ENCODE measurements around the gene ITGBL1. TPM values are rescaled to one million over a fixed set of nuclear protein-coding genes. Genes with fewer than 3 reads are reported as not detected.

ITGBL1 gene
- total and polyA plus RNA-seq, 2 donors: 0.38 to 2.7 TPM

DNA sequence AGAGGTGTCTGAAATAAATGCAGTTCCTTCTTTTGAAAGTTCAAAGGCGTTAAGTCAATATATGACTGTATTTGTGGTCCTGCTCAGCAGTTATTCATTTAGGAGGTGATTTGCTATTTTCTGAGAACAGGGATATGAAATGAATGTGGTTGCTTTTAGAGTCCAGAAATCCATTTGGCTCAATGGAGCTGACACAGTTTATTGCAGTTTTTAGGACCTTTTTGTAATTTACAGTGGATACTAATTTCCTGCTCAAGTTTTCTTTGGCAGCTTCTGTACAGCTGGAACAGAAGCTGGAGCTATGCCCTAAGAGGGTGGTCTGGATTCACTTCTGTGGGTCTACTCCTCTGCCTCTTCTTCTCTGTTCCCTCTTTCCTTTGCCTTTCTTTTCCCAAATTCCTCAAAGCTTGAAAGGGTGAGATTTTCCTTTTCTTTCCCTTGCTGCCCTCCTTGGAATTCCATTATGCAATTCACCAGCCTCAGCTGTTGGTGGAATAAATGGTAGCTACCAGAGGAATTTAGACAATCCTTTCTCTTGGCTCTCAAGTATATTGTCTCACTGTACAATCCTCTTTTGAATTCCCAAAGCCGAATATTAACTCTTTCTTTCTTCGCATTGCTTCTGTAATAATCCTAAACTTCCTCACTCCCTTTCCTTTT is 39.9 kb downstream of the ITGBL1 start:
- Histone ChIP-seq H3K36me3 (ENCODE audit: control insufficient read depth in 2 of 2, insufficient read depth in 2 of 2, low read length in 1 of 2) (no peaks in the 10 kb centered on the region), H3K27me3 (ENCODE audit: control insufficient read depth in 2 of 2, insufficient read depth in 1 of 2, low read length in 1 of 2) (no peaks in the 10 kb centered on the region), H3K4me1 (ENCODE audit: control insufficient read depth in 2 of 2, insufficient read depth in 2 of 2, low read length in 2 of 2) (no peaks in the 10 kb centered on the region), H3K9me3 (ENCODE audit: control insufficient read depth in 2 of 2, insufficient read depth in 1 of 2, low read length in 1 of 2) (no peaks in the 10 kb centered on the region), H3K4me3 (ENCODE audit: low read length in 2 of 2) (no peak overlapping the region), H3K27ac (ENCODE audit: low read depth in 1 of 2, low read length in 1 of 2) (no peak overlapping the region)
- DNase-seq (ENCODE audit: low read depth in 6 of 9, low spot score in 9 of 9): no peak
- WGBS: 98% methylated on average over 3 of the region's 3 CpGs

- Histone ChIP-seq H3K9me3 (ENCODE audit: control insufficient read depth in 2 of 2, insufficient read depth in 1 of 2, low read length in 1 of 2) (no peaks in the 10 kb centered on the region), H3K27ac (ENCODE audit: low read depth in 1 of 2, low read length in 1 of 2) (no peak overlapping the region), H3K4me3 (ENCODE audit: low read length in 2 of 2) (no peak overlapping the region), H3K36me3 (ENCODE audit: control insufficient read depth in 2 of 2, insufficient read depth in 2 of 2, low read length in 1 of 2) (no peaks in the 10 kb centered on the region), H3K4me1 (ENCODE audit: control insufficient read depth in 2 of 2, insufficient read depth in 2 of 2, low read length in 2 of 2) (no peaks in the 10 kb centered on the region), H3K27me3 (ENCODE audit: control insufficient read depth in 2 of 2, insufficient read depth in 1 of 2, low read length in 1 of 2) (no peaks in the 10 kb centered on the region)
- DNase-seq (ENCODE audit: low read depth in 6 of 9, low spot score in 9 of 9): no peak
- 87% methylated on average over 3 of the region's 3 CpGs for WGBS
These were observed 41.1 kb downstream of the ITGBL1 start for GRCh38 chr13:101493541-101493940.

GRCh38 chr13:101499406-101499805 is 46.9 kb downstream of the ITGBL1 start:
- WGBS: 97% methylated on average over 2 of the region's 2 CpGs
- Histone ChIP-seq H3K27ac (ENCODE audit: low read depth in 1 of 2, low read length in 1 of 2) (no peak overlapping the region), H3K27me3 (ENCODE audit: control insufficient read depth in 2 of 2, insufficient read depth in 1 of 2, low read length in 1 of 2) (no peaks in the 10 kb centered on the region), H3K4me1 (ENCODE audit: control insufficient read depth in 2 of 2, insufficient read depth in 2 of 2, low read length in 2 of 2) (no peaks in the 10 kb centered on the region), H3K36me3 (ENCODE audit: control insufficient read depth in 2 of 2, insufficient read depth in 2 of 2, low read length in 1 of 2) (no peaks in the 10 kb centered on the region), H3K4me3 (ENCODE audit: low read length in 2 of 2) (no peak overlapping the region), H3K9me3 (ENCODE audit: control insufficient read depth in 2 of 2, insufficient read depth in 1 of 2, low read length in 1 of 2) (no peaks in the 10 kb centered on the region)
- no peak for DNase-seq (ENCODE audit: low read depth in 6 of 9, low spot score in 9 of 9)

GRCh38 chr13:101502618-101503017 is 50.1 kb downstream of the ITGBL1 start:
- no peaks in the 10 kb centered on the region for H3K36me3 ChIP-seq (ENCODE audit: control insufficient read depth in 2 of 2, insufficient read depth in 2 of 2, low read length in 1 of 2)
- WGBS: 61% methylated on average over 2 of the region's 2 CpGs
- H3K4me3 ChIP-seq (ENCODE audit: low read length in 2 of 2): no peak overlapping the region
- no peak for DNase-seq (ENCODE audit: low read depth in 6 of 9, low spot score in 9 of 9)
- no peaks in the 10 kb centered on the region for H3K9me3 ChIP-seq (ENCODE audit: control insufficient read depth in 2 of 2, insufficient read depth in 1 of 2, low read length in 1 of 2)
- H3K27me3 ChIP-seq (ENCODE audit: control insufficient read depth in 2 of 2, insufficient read depth in 1 of 2, low read length in 1 of 2): no peaks in the 10 kb centered on the region
- H3K27ac ChIP-seq (ENCODE audit: low read depth in 1 of 2, low read length in 1 of 2): no peak overlapping the region
- no peaks in the 10 kb centered on the region for H3K4me1 ChIP-seq (ENCODE audit: control insufficient read depth in 2 of 2, insufficient read depth in 2 of 2, low read length in 2 of 2)

DNA sequence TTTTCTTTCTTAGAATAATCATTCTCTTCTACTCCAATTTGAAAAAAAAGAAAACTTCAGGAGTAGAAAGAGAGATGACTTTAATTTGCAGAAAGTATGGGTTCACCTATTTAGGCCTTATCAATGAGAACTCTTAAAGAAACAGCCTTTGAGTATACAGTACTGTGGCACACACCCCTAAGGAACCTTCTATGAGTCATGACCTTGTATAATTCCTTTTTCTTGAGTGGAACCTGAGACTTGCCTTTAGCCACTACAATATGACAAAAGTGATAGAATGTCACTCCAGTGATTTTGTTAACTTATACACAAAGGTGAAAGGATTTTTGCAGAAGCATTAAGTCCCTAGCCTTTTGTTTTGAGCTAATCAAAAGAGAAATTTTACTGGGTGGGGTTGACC is 58.7 kb downstream of the ITGBL1 start:
- Histone ChIP-seq H3K4me1 (ENCODE audit: control insufficient read depth in 2 of 2, insufficient read depth in 2 of 2, low read length in 2 of 2) (no peaks in the 10 kb centered on the region), H3K27me3 (ENCODE audit: control insufficient read depth in 2 of 2, insufficient read depth in 1 of 2, low read length in 1 of 2) (no peaks in the 10 kb centered on the region), H3K27ac (ENCODE audit: low read depth in 1 of 2, low read length in 1 of 2) (no peak overlapping the region), H3K9me3 (ENCODE audit: control insufficient read depth in 2 of 2, insufficient read depth in 1 of 2, low read length in 1 of 2) (no peaks in the 10 kb centered on the region), H3K4me3 (ENCODE audit: low read length in 2 of 2) (no peak overlapping the region), H3K36me3 (ENCODE audit: control insufficient read depth in 2 of 2, insufficient read depth in 2 of 2, low read length in 1 of 2) (no peaks in the 10 kb centered on the region)
- DNase-seq (ENCODE audit: low read depth in 6 of 9, low spot score in 9 of 9): no peak

DNA sequence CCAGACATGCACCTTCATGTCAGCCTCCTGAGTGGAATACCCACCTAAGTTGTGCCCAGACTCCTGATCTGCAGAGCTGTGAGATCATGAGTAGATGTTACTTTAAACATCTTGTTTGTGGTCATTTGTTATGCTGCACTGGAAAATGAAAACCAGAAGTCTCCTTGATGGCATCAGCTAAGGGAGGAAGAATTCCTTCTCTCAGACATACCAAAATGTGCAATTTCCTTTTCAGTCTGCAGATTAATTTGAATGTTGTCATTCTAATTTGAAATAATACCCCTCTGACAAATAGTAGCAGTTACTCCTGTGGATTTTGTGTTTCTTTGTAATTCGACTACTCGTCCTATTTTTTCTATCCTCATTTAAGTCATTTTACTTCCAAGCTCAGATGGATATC is 59.3 kb downstream of the ITGBL1 start:
- H3K9me3 ChIP-seq (ENCODE audit: control insufficient read depth in 2 of 2, insufficient read depth in 1 of 2, low read length in 1 of 2): no peaks in the 10 kb centered on the region
- no peak overlapping the region for H3K27ac ChIP-seq (ENCODE audit: low read depth in 1 of 2, low read length in 1 of 2)
- DNase-seq (ENCODE audit: low read depth in 6 of 9, low spot score in 9 of 9): no peak
- H3K4me1 ChIP-seq (ENCODE audit: control insufficient read depth in 2 of 2, insufficient read depth in 2 of 2, low read length in 2 of 2): no peaks in the 10 kb centered on the region
- H3K27me3 ChIP-seq (ENCODE audit: control insufficient read depth in 2 of 2, insufficient read depth in 1 of 2, low read length in 1 of 2): no peaks in the 10 kb centered on the region
- 95% methylated on average over 2 of the region's 2 CpGs for WGBS
- no peak overlapping the region for H3K4me3 ChIP-seq (ENCODE audit: low read length in 2 of 2)
- no peaks in the 10 kb centered on the region for H3K36me3 ChIP-seq (ENCODE audit: control insufficient read depth in 2 of 2, insufficient read depth in 2 of 2, low read length in 1 of 2)

GRCh38 chr13:101512650-101513049 is 60.2 kb downstream of the ITGBL1 start:
- no peak for DNase-seq (ENCODE audit: low read depth in 6 of 9, low spot score in 9 of 9)
- H3K4me1 ChIP-seq (ENCODE audit: control insufficient read depth in 2 of 2, insufficient read depth in 2 of 2, low read length in 2 of 2): no peaks in the 10 kb centered on the region
- no peaks in the 10 kb centered on the region for H3K9me3 ChIP-seq (ENCODE audit: control insufficient read depth in 2 of 2, insufficient read depth in 1 of 2, low read length in 1 of 2)
- no peak overlapping the region for H3K27ac ChIP-seq (ENCODE audit: low read depth in 1 of 2, low read length in 1 of 2)
- H3K36me3 ChIP-seq (ENCODE audit: control insufficient read depth in 2 of 2, insufficient read depth in 2 of 2, low read length in 1 of 2): no peaks in the 10 kb centered on the region
- WGBS: 19% methylated on average over 1 of the region's 1 CpG
- H3K27me3 ChIP-seq (ENCODE audit: control insufficient read depth in 2 of 2, insufficient read depth in 1 of 2, low read length in 1 of 2): no peaks in the 10 kb centered on the region
- H3K4me3 ChIP-seq (ENCODE audit: low read length in 2 of 2): no peak overlapping the region

DNA sequence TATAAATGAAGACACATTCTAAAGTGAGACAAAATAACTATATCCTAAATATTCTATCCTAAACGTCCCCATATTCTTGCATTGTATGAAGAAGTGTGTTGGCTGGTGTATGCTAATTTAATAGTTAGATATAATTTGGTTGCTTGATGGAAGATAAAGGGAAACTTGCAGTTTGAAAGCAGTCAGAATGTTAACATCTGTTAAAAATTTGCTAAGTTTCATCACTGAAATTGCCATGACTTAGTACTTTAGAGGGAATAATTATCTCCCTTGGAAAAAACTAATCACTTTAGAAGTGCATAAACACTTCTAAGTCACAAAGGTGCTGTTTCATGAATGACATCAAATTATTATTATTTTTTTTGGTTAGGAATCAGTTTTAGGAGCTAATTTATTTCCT is 61.6 kb downstream of the ITGBL1 start:
- H3K9me3 ChIP-seq (ENCODE audit: control insufficient read depth in 2 of 2, insufficient read depth in 1 of 2, low read length in 1 of 2): no peaks in the 10 kb centered on the region
- no peaks in the 10 kb centered on the region for H3K4me1 ChIP-seq (ENCODE audit: control insufficient read depth in 2 of 2, insufficient read depth in 2 of 2, low read length in 2 of 2)
- no peaks in the 10 kb centered on the region for H3K27me3 ChIP-seq (ENCODE audit: control insufficient read depth in 2 of 2, insufficient read depth in 1 of 2, low read length in 1 of 2)
- no peak overlapping the region for H3K27ac ChIP-seq (ENCODE audit: low read depth in 1 of 2, low read length in 1 of 2)
- no peak for DNase-seq (ENCODE audit: low read depth in 6 of 9, low spot score in 9 of 9)
- WGBS: 70% methylated on average over 1 of the region's 1 CpG
- H3K4me3 ChIP-seq (ENCODE audit: low read length in 2 of 2): no peak overlapping the region
- H3K36me3 ChIP-seq (ENCODE audit: control insufficient read depth in 2 of 2, insufficient read depth in 2 of 2, low read length in 1 of 2): no peaks in the 10 kb centered on the region

DNA sequence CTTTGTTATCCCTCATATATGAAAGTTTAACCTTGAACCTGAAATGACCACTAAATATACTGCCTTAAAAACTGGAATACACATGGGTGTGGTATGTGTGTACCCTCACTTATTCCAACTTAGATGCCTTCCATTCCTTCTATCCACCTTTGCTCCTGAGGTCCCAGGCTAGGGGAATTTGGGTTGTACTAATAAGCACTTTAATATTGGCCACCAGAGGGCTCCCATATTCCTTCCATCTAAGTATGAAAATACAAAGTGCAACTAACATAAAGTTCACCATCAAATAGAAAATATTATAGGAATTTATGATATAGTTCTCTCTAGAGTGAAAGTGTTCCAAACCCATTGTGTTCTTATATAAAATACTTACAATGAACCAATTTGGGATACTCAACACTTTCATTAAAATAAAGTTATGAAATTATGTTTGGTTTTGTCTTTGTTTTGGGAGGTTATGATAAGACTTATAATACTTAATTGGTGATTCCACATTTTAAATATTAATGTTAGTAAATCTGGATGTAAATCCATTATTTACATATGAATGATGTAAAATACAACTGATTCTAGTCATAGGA is 62.3 kb downstream of the ITGBL1 start:
- peak in 6 of 9 donors; percentile 0 to 30 (median 2) for DNase-seq (ENCODE audit: low read depth in 6 of 9, low spot score in 9 of 9)
- Histone ChIP-seq H3K36me3 (ENCODE audit: control insufficient read depth in 2 of 2, insufficient read depth in 2 of 2, low read length in 1 of 2) (no peaks in the 10 kb centered on the region), H3K27ac (ENCODE audit: low read depth in 1 of 2, low read length in 1 of 2) (no peak overlapping the region), H3K27me3 (ENCODE audit: control insufficient read depth in 2 of 2, insufficient read depth in 1 of 2, low read length in 1 of 2) (no peaks in the 10 kb centered on the region), H3K4me1 (ENCODE audit: control insufficient read depth in 2 of 2, insufficient read depth in 2 of 2, low read length in 2 of 2) (no peaks in the 10 kb centered on the region), H3K4me3 (ENCODE audit: low read length in 2 of 2) (no peak overlapping the region), H3K9me3 (ENCODE audit: control insufficient read depth in 2 of 2, insufficient read depth in 1 of 2, low read length in 1 of 2) (no peaks in the 10 kb centered on the region)
